HEK293 (cell line): Measurements from ENCODE around the gene PHLDB1.

ENCODE experiments used
- CTCF ChIA-PET: fragments of 350-600 bp; formaldehyde crosslinking; extraction: SDS; loops from one replicate; lab custom pipeline; 2021; ENCODE audit warnings: antibody characterized with exemption; lab: Yijun Ruan, JAX
- POLR2A ChIA-PET: fragments of 300-600 bp; formaldehyde crosslinking; extraction: SDS; loops from one replicate; lab custom pipeline; 2020; ENCODE audit warnings: antibody characterized with exemption, inconsistent platforms; lab: Yijun Ruan, JAX
- H3K27ac ChIP-seq: fragments of 200-500 bp; sonication (Bioruptor generic); 2 replicates; pipeline ENCODE4 v1.5.1; 2014; ENCODE audit warnings: low read depth, low read length, control low read depth, inconsistent platforms; ENCODE audit errors: extremely low read depth
- H3K36me3 ChIP-seq, 2 experiments: fragments of 200-500 bp in 1 of 2; sonication (Bioruptor generic) in 1 of 2; 1 replicate in 1 of 2; 2 replicates in 1 of 2; pipeline ENCODE4 v1.5.1; 2014 to 2017; ENCODE audit warnings: inconsistent platforms in 2 of 2, low read length in 2 of 2; ENCODE audit not compliant: control insufficient read depth in 2 of 2, insufficient read depth in 1 of 2
- H3K4me1 ChIP-seq: fragments of 200-500 bp; sonication (Bioruptor generic); 2 replicates; pipeline ENCODE4 v1.5.1; 2014; ENCODE audit warnings: mild to moderate bottlenecking, low read length, inconsistent platforms; ENCODE audit not compliant: control insufficient read depth, insufficient read depth
- H3K4me3 ChIP-seq: 2 replicates; pipeline ENCODE4 v1.5.1; 2011; ENCODE audit warnings: low read depth, mild to moderate bottlenecking, control low read depth, low read length, moderate library complexity
- H3K9me3 ChIP-seq: fragments of 200-500 bp; sonication (Bioruptor generic); 2 replicates; pipeline ENCODE4 v1.5.1; 2014; ENCODE audit warnings: low read depth, low read length, inconsistent platforms; ENCODE audit not compliant: control insufficient read depth, insufficient read depth
- AEBP2 ChIP-seq: fragments of 450-650 bp; formaldehyde crosslinking; IDR thresholded peaks from 2 replicates; pipeline ENCODE4 v1.5.1; 2016; ENCODE audit warnings: missing biosample characterization, missing genetic modification characterization, borderline replicate concordance
- FEZF1 ChIP-seq: fragments of 450-650 bp; formaldehyde crosslinking; IDR thresholded peaks from 2 replicates; pipeline ENCODE4 v1.5.1; 2016; ENCODE audit warnings: missing biosample characterization, missing genetic modification characterization
- HIC1 ChIP-seq: fragments of 450-650 bp; formaldehyde crosslinking; IDR thresholded peaks from 2 replicates; pipeline ENCODE4 v1.5.1; 2016; ENCODE audit warnings: missing biosample characterization, missing genetic modification characterization
- HOXD13 ChIP-seq: sonication (generic); formaldehyde crosslinking; IDR thresholded peaks from 2 replicates; pipeline ENCODE4 v1.8.0; 2022; ENCODE audit warnings: missing genetic modification reagents, borderline replicate concordance
- KLF1 ChIP-seq: fragments of 450-650 bp; formaldehyde crosslinking; IDR thresholded peaks from 2 replicates; pipeline ENCODE4 v1.5.1; 2016; ENCODE audit warnings: missing biosample characterization, missing genetic modification characterization
- KLF8 ChIP-seq: fragments of 450-650 bp; formaldehyde crosslinking; IDR thresholded peaks from 2 replicates; pipeline ENCODE4 v1.5.1; 2016; ENCODE audit warnings: missing biosample characterization, missing genetic modification characterization
- TRIM28 ChIP-seq: IDR thresholded peaks from 2 replicates; pipeline ENCODE4 v1.6.1; 2011; ENCODE audit warnings: low read length, control low read depth, borderline replicate concordance
- ZBTB20 ChIP-seq: fragments of 450-650 bp; formaldehyde crosslinking; IDR thresholded peaks from 2 replicates; pipeline ENCODE4 v1.5.1; 2016; ENCODE audit warnings: missing biosample characterization, missing genetic modification characterization
- ZNF132 ChIP-seq: fragments of 450-650 bp; formaldehyde crosslinking; IDR thresholded peaks from 2 replicates; pipeline ENCODE4 v1.5.1; 2017; ENCODE audit warnings: missing biosample characterization, missing genetic modification characterization, borderline replicate concordance
- ZNF184 ChIP-seq: fragments of 450-650 bp; IDR thresholded peaks from 2 replicates; pipeline ENCODE4 v1.5.1; 2018; ENCODE audit warnings: missing biosample characterization, mild to moderate bottlenecking, missing genetic modification characterization
- ZNF23 ChIP-seq: fragments of 450-650 bp; formaldehyde crosslinking; IDR thresholded peaks from 2 replicates; pipeline ENCODE4 v1.5.1; 2016; ENCODE audit warnings: missing biosample characterization, missing genetic modification characterization, borderline replicate concordance
- ZNF239 ChIP-seq: fragments of 450-650 bp; formaldehyde crosslinking; IDR thresholded peaks from 2 replicates; pipeline ENCODE4 v1.5.1; 2016; ENCODE audit warnings: missing biosample characterization, missing genetic modification characterization
- ZNF302 ChIP-seq: fragments of 450-650 bp; formaldehyde crosslinking; IDR thresholded peaks from 2 replicates; pipeline ENCODE4 v1.5.1; 2016; ENCODE audit warnings: missing biosample characterization, missing genetic modification characterization, low read depth
- ZNF335 ChIP-seq: fragments of 450-650 bp; formaldehyde crosslinking; conservative IDR thresholded peaks from 2 replicates; pipeline ENCODE4 v1.5.1; 2016; ENCODE audit warnings: missing biosample characterization, missing genetic modification characterization
- ZNF350 ChIP-seq: fragments of 450-650 bp; formaldehyde crosslinking; IDR thresholded peaks from 2 replicates; pipeline ENCODE4 v1.5.0; 2017; ENCODE audit warnings: missing biosample characterization, mild to moderate bottlenecking, missing genetic modification characterization
- ZNF423 ChIP-seq: fragments of 450-650 bp; formaldehyde crosslinking; IDR thresholded peaks from 2 replicates; pipeline ENCODE4 v1.5.1; 2016; ENCODE audit warnings: missing biosample characterization, missing genetic modification characterization
- ZNF48 ChIP-seq: fragments of 450-650 bp; formaldehyde crosslinking; IDR thresholded peaks from 2 replicates; pipeline ENCODE4 v1.5.1; 2016; ENCODE audit warnings: missing biosample characterization, missing genetic modification characterization
- ZNF555 ChIP-seq: fragments of 450-650 bp; formaldehyde crosslinking; conservative IDR thresholded peaks from 2 replicates; pipeline ENCODE4 v1.5.1; 2017; ENCODE audit warnings: missing biosample characterization, mild to moderate bottlenecking, missing genetic modification characterization, inconsistent platforms
- ZXDB ChIP-seq: fragments of 450-650 bp; formaldehyde crosslinking; IDR thresholded peaks from 2 replicates; pipeline ENCODE4 v1.5.1; 2016; ENCODE audit warnings: missing biosample characterization, missing genetic modification characterization
- TF ChIP-seq, protein P1 (sequence below): fragments of 450-650 bp; formaldehyde crosslinking; IDR thresholded peaks from 2 replicates; pipeline ENCODE4; 2016; ENCODE audit warnings: missing biosample characterization, missing genetic modification characterization
- TF ChIP-seq, protein P2 (sequence below): fragments of 450-650 bp; formaldehyde crosslinking; IDR thresholded peaks from 2 replicates; pipeline ENCODE4 v1.5.1; 2016; ENCODE audit warnings: missing biosample characterization, missing genetic modification characterization

Gene PHLDB1

GRCh38 chr11:118629761-118630661 lies 22.6 kb downstream of the PHLDB1 start:
- Histone ChIP-seq H3K4me1 (peaks cover 3% of the 10 kb centered on the region; the same call in 1 of the 2 replicates), H3K9me3 (no peaks in the 10 kb centered on the region), H3K36me3 (peaks cover 0 to 68% of the 10 kb centered on the region in 2 experiments; a peak in 1 of 3 replicates), H3K27ac (no peak overlapping the region), H3K4me3 (no peak overlapping the region)
- 0 out of 2 replicates have a peak, but pooled peaks have one; percentile 8 for TF ChIP-seq KLF1 (tag by site-specific recombination)
- TF ChIP-seq HIC1 (tag by site-specific recombination): no peak
- ChIA-PET CTCF (interaction anchor here (0.5 kb wide), 1 partner anchor 19 kb away, joined by 3 read pairs; no protein-coding TSS in a partner anchor), POLR2A (no interaction called here)

DNA sequence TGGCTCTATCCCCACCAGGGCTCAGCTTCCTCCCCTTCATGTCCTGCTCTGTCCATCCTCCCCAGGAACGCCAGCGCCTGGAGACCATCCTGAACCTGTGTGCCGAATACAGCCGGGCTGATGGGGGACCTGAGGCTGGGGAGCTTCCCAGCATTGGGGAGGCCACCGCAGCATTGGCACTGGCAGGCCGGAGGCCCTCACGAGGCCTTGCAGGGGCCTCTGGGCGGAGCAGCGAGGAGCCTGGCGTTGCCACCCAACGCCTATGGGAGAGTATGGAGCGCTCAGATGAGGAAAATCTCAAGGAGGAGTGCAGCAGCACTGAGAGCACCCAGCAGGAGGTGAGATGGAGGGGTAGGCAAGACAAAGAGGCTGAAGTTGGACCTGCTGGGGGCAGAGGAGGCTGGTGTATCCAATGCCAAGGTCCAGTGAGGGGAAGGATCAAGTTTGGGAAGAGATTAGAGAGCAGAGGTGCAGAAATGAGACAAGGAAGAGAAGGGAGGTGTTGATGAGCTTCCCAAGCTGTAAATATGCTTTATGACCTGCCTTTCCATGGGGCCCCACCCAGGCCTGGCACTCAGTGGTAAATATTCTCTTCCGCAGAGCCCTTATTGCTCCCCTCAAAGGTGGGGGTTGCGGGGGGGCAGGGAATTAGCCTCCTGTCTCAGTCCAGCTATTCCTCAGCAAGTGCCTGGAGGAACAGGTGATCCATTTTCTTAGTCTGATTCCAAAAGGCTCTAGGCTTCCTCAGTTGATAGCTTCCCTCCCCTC lies 23.9 kb downstream of the PHLDB1 start:
- H3K4me3 ChIP-seq: no peak overlapping the region
- H3K4me1 ChIP-seq: peaks cover 7% of the 10 kb centered on the region; the same call in 1 of the 2 replicates
- TF ChIP-seq KLF8: no peak
- TF ChIP-seq ZNF423: no peak
- no peak for TF ChIP-seq ZNF48 (tag by site-specific recombination)
- TF ChIP-seq ZXDB (tag by site-specific recombination): no peak
- no peak for TF ChIP-seq ZNF132 (tag by site-specific recombination)
- no peak for TF ChIP-seq ZNF350 (tag by site-specific recombination)
- TF ChIP-seq TRIM28: no peak
- H3K9me3 ChIP-seq: no peaks in the 10 kb centered on the region
- ChIA-PET CTCF (interaction anchor here (0.6 to 1.3 kb wide), 2 partner anchors 10 to 58 kb away, joined by 3 read pairs; no protein-coding TSS in a partner anchor), POLR2A (interaction anchor here (0.8 to 6.5 kb wide), 2 partner anchors 8 to 23 kb away, joined by 3 to 67 read pairs; no protein-coding TSS in a partner anchor)
- no peak overlapping the region for H3K27ac ChIP-seq
- H3K36me3 ChIP-seq: peaks cover 0 to 68% of the 10 kb centered on the region in 2 experiments; a peak in 1 of 3 replicates

DNA sequence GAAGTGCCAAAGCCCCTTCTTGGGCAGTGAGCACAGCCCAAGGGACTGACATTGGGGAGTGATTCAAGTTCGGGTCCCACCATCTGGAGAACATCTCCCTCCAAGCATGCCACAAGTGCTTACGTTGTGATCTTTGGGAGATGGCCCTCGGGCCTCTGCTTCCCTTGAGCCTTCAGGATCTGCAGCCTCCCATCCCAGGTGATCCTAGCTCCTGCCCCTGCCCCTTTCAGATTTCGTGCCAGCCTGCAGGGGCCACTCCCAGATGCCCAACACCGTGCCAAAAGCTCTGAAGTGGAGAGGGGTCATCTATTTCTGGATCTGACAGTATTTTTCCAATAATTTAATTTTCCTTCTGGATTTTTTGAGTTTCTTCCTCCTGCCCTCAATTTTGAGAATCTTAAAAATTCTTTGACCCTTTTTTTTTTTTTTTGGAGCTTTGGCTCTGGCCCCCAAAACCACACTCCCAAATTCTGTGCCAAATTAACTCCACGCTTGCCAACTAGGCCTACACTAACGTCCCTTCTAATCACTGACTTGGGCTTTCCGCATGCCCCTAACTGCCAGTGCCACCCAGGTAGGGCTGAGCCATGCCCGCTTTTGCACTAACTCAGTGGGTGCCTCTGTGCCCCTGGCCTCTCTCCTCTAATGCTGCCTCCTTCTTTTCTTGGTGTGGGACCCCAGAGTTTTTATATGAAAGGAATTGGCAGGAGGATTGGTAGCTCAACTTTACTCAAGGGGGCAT lies 25.3 kb downstream of the PHLDB1 start:
- Histone ChIP-seq H3K9me3 (no peaks in the 10 kb centered on the region), H3K4me3 (no peak overlapping the region), H3K36me3 (peaks cover 0 to 71% of the 10 kb centered on the region in 2 experiments; a peak in 1 of 3 replicates), H3K27ac (no peak overlapping the region), H3K4me1 (peaks cover 7% of the 10 kb centered on the region; the same call in 1 of the 2 replicates)
- POLR2A ChIA-PET: interaction anchor here (0.7 to 6.5 kb wide), 2 partner anchors 9 to 26 kb away, joined by 5 to 67 read pairs; partner anchors contain the start of gene PHLDB1
- CTCF ChIA-PET: interaction anchor here (0.9 kb wide), 1 partner anchor 18 kb away, joined by 3 read pairs; no protein-coding TSS in a partner anchor
- TF ChIP-seq, protein P1, sequence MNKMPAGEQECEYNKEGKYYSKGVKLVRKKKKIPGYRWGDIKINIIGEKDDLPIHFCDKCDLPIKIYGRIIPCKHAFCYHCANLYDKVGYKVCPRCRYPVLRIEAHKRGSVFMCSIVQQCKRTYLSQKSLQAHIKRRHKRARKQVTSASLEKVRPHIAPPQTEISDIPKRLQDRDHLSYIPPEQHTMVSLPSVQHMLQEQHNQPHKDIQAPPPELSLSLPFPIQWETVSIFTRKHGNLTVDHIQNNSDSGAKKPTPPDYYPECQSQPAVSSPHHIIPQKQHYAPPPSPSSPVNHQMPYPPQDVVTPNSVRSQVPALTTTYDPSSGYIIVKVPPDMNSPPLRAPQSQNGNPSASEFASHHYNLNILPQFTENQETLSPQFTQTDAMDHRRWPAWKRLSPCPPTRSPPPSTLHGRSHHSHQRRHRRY (tag by site-specific recombination): no peak
- TF ChIP-seq ZNF239 (tag by site-specific recombination): no peak
- no peak for TF ChIP-seq AEBP2 (tag by site-specific recombination)
- TF ChIP-seq ZNF302 (tag by site-specific recombination): no peak
- TF ChIP-seq, protein P2, sequence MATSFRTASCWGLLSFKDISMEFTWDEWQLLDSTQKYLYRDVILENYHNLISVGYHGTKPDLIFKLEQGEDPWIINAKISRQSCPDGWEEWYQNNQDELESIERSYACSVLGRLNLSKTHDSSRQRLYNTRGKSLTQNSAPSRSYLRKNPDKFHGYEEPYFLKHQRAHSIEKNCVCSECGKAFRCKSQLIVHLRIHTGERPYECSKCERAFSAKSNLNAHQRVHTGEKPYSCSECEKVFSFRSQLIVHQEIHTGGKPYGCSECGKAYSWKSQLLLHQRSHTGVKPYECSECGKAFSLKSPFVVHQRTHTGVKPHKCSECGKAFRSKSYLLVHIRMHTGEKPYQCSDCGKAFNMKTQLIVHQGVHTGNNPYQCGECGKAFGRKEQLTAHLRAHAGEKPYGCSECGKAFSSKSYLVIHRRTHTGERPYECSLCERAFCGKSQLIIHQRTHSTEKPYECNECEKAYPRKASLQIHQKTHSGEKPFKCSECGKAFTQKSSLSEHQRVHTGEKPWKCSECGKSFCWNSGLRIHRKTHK (tag by site-specific recombination): no peak
- no peak for TF ChIP-seq ZNF335 (tag by site-specific recombination)
- no peak for TF ChIP-seq ZNF184 (tag by site-specific recombination)
- no peak for TF ChIP-seq ZNF23 (tag by site-specific recombination)
- no peak for TF ChIP-seq ZNF555 (tag by site-specific recombination)
- no peak for TF ChIP-seq HOXD13 (CRISPR knock-in tag)
- TF ChIP-seq FEZF1 (tag by site-specific recombination): no peak
- no peak for TF ChIP-seq ZBTB20
